HEK293 (cell line): ENCODE data around the gene GTPBP1.

Source experiments
- HOXD13 ChIP-seq: sonication (generic); formaldehyde crosslinking; IDR thresholded peaks from 2 replicates; pipeline ENCODE4 v1.8.0; 2022; ENCODE audit warnings: missing genetic modification reagents, borderline replicate concordance
- ZNF350 ChIP-seq: fragments of 450-650 bp; formaldehyde crosslinking; IDR thresholded peaks from 2 replicates; pipeline ENCODE4 v1.5.0; 2017; ENCODE audit warnings: missing biosample characterization, mild to moderate bottlenecking, missing genetic modification characterization
- ZNF416 ChIP-seq: fragments of 450-650 bp; formaldehyde crosslinking; IDR thresholded peaks from 2 replicates; pipeline ENCODE4 v1.5.1; 2016; ENCODE audit warnings: missing biosample characterization, missing genetic modification characterization
- ZNF501 ChIP-seq: fragments of 450-650 bp; formaldehyde crosslinking; IDR thresholded peaks from 2 replicates; pipeline ENCODE4 v1.5.1; 2016; ENCODE audit warnings: missing biosample characterization, missing genetic modification characterization
- ZNF548 ChIP-seq: fragments of 450-650 bp; formaldehyde crosslinking; IDR thresholded peaks from 2 replicates; pipeline ENCODE4 v1.5.1; 2016; ENCODE audit warnings: missing biosample characterization, missing genetic modification characterization
- ZNF600 ChIP-seq: fragments of 450-650 bp; formaldehyde crosslinking; IDR thresholded peaks from 2 replicates; pipeline ENCODE4 v1.5.1; 2016; ENCODE audit warnings: missing biosample characterization, missing genetic modification characterization
- ZNF664 ChIP-seq: fragments of 450-650 bp; formaldehyde crosslinking; IDR thresholded peaks from 2 replicates; pipeline ENCODE4 v1.5.1; 2016; ENCODE audit warnings: missing biosample characterization, missing genetic modification characterization
- ZSCAN16 ChIP-seq: fragments of 450-650 bp; formaldehyde crosslinking; IDR thresholded peaks from 2 replicates; pipeline ENCODE4 v1.5.1; 2016; ENCODE audit warnings: missing biosample characterization, missing genetic modification characterization
- TF ChIP-seq, protein P1 (sequence below): fragments of 450-650 bp; formaldehyde crosslinking; IDR thresholded peaks from 2 replicates; pipeline ENCODE4 v1.5.1; 2016; ENCODE audit warnings: missing biosample characterization, missing genetic modification characterization
- TF ChIP-seq, protein P2 (sequence below): fragments of 450-650 bp; formaldehyde crosslinking; IDR thresholded peaks from 2 replicates; pipeline ENCODE4 v1.5.1; 2016; ENCODE audit warnings: missing biosample characterization, missing genetic modification characterization

DNA sequence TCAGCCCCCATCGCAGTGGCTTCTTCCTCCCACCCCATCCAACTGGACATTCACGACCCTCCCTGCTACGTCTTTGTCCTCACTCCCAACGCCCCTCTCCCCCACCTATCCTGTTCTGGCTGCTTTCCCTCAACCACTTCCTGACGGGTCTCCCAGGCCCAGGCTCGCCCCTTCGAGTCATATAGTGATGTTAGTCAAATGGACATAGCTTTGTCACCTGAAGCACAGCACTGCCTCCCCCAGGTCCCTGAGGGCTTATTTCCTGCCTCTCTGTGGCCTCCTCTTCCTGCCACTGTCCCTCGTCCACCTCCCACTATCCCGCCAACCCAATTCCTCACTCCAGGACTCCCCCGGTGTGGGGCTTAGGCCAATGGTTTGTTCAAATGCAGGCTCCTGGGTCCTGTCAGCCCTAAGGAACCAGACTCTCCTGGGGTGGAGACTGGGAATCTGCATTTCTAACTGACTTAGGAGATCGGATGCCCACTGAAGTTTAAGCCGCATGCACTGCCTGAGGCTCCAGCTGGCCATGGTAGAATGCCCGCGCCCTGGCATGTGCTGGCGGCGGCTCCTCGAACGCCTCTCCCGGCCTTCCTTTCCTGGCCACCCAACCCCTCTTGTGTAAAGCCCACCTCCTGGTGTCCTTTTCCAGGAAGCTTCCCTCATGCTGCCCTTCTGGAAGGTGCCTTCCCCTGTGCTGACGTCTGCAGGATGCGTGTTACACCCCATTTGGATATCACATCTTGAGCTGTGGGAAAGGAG is 31.7 kb downstream of the GTPBP1 start:
- TF ChIP-seq, protein P1, sequence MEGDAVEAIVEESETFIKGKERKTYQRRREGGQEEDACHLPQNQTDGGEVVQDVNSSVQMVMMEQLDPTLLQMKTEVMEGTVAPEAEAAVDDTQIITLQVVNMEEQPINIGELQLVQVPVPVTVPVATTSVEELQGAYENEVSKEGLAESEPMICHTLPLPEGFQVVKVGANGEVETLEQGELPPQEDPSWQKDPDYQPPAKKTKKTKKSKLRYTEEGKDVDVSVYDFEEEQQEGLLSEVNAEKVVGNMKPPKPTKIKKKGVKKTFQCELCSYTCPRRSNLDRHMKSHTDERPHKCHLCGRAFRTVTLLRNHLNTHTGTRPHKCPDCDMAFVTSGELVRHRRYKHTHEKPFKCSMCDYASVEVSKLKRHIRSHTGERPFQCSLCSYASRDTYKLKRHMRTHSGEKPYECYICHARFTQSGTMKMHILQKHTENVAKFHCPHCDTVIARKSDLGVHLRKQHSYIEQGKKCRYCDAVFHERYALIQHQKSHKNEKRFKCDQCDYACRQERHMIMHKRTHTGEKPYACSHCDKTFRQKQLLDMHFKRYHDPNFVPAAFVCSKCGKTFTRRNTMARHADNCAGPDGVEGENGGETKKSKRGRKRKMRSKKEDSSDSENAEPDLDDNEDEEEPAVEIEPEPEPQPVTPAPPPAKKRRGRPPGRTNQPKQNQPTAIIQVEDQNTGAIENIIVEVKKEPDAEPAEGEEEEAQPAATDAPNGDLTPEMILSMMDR (tag by site-specific recombination), result no peak
- TF ChIP-seq HOXD13 (CRISPR knock-in tag) (no peak), ZNF416 (tag by site-specific recombination) (no peak), ZNF548 (tag by site-specific recombination) (no peak), ZNF501 (no peak), ZNF600 (tag by site-specific recombination) (no peak), ZNF664 (no peak), ZNF350 (tag by site-specific recombination) (no peak), ZSCAN16 (tag by site-specific recombination) (no peak)
- TF ChIP-seq, protein P2, sequence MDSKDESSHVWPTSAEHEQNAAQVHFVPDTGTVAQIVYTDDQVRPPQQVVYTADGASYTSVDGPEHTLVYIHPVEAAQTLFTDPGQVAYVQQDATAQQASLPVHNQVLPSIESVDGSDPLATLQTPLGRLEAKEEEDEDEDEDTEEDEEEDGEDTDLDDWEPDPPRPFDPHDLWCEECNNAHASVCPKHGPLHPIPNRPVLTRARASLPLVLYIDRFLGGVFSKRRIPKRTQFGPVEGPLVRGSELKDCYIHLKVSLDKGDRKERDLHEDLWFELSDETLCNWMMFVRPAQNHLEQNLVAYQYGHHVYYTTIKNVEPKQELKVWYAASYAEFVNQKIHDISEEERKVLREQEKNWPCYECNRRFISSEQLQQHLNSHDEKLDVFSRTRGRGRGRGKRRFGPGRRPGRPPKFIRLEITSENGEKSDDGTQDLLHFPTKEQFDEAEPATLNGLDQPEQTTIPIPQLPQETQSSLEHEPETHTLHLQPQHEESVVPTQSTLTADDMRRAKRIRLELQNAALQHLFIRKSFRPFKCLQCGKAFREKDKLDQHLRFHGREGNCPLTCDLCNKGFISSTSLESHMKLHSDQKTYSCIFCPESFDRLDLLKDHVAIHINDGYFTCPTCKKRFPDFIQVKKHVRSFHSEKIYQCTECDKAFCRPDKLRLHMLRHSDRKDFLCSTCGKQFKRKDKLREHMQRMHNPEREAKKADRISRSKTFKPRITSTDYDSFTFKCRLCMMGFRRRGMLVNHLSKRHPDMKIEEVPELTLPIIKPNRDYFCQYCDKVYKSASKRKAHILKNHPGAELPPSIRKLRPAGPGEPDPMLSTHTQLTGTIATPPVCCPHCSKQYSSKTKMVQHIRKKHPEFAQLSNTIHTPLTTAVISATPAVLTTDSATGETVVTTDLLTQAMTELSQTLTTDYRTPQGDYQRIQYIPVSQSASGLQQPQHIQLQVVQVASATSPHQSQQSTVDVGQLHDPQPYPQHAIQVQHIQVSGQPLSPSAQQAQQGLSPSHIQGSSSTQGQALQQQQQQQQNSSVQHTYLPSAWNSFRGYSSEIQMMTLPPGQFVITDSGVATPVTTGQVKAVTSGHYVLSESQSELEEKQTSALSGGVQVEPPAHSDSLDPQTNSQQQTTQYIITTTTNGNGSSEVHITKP (tag by site-specific recombination), result no peak; the same call in none of the 2 replicates
